Testis (tissue), 3 donors: ENCODE results near the gene FUT8. TPM values are rescaled to one million over a fixed set of nuclear protein-coding genes. Genes with fewer than 3 reads are reported as not detected.

Experiments
- DNase-seq: peaks from one replicate; pipeline ENCODE4 v3.0.0-alpha.2; 2019
- H3K27ac ChIP-seq, 2 donors: fragments of 200-600 bp; sonication (generic); one replicate each; pipeline ENCODE4 v1.5.1; 2019
- H3K27me3 ChIP-seq: fragments of 200-600 bp; sonication (generic); one replicate; pipeline ENCODE4 v1.5.1; 2019
- H3K36me3 ChIP-seq: fragments of 200-600 bp; sonication (generic); one replicate; pipeline ENCODE4 v1.5.1; 2017; ENCODE audit warnings: low read depth; ENCODE audit errors: missing control alignments
- H3K4me1 ChIP-seq: fragments of 200-600 bp; sonication (generic); one replicate; pipeline ENCODE4 v1.5.1; 2019
- H3K4me3 ChIP-seq, 2 donors: fragments of 200-600 bp; sonication (generic); one replicate each; pipeline ENCODE4 v1.5.1; 2017 to 2019
- H3K9me3 ChIP-seq: fragments of 200-600 bp; sonication (generic); one replicate; pipeline ENCODE4 v1.5.1; 2017
- CTCF ChIP-seq, 3 experiments: fragments of 450-650 bp in 2 of 3; fragments of 200-600 bp in 1 of 3; sonication (generic) in 1 of 3; IDR thresholded peaks; one replicate each; pipeline ENCODE4 v1.5.1; 2016 to 2019; ENCODE audit warnings: antibody characterized with exemption in 3 of 3, mild to moderate bottlenecking in 2 of 3, moderate library complexity in 1 of 3
- POLR2A ChIP-seq: fragments of 450-650 bp; IDR thresholded peaks from one replicate; pipeline ENCODE4 v1.6.1; 2017; ENCODE audit warnings: antibody characterized with exemption, mild to moderate bottlenecking, moderate library complexity
- WGBS, 2 donors: methylation state at CpG; one replicate each; pipeline ENCODE4 v1.1.5; 2018; 5-methylcytosine and 5-hydroxymethylcytosine counted together
- intact Hi-C: fragments of 100-400 bp; cut with DNase I; formaldehyde crosslinking; loops from one replicate; pipeline ENCODE4 v1.15.1; 2023; ENCODE audit warnings: low total_unique reads
- polyA plus RNA-seq: library from polyadenylated mRNA; stranded (reverse); fragments of 350-450 nt; fragmentation: Illumina TruSeq; extraction: RNeasy Lipid Tissue Mini Kit (QIAGEN cat#74804); gene quantifications from one replicate; pipeline ENCODE4 v1.2.3, GENCODE V29; 2014; ENCODE audit warnings: low read depth, low replicate concordance; ENCODE audit not compliant: insufficient read depth
- total RNA-seq, 2 donors: library from RNA; depleted of rRNA; stranded (reverse); fragments of >200 nt; gene quantifications; one replicate each; pipeline ENCODE4 v1.2.3, GENCODE V29; 2016

Gene FUT8
- total and polyA plus RNA-seq, 3 donors from 2014 or later = 47.1 to 68.3 (median 58.7) TPM

- 91 to 93% methylated on average over 2 of the region's 2 CpGs for WGBS, 2 donors
- intact Hi-C loops = no loop called here
Measured at GRCh38 chr14:65479386-65479785, 66.9 kb downstream of the FUT8 start.

GRCh38 chr14:65482757-65483438 lies 70.4 kb downstream of the FUT8 start:
- H3K36me3 ChIP-seq = no peaks in the 10 kb centered on the region
- WGBS, 2 donors = 33 to 36% methylated on average over 4 of the region's 4 CpGs
- no peak overlapping the region for H3K4me3 ChIP-seq
- H3K9me3 ChIP-seq = no peaks in the 10 kb centered on the region
- intact Hi-C loops = no loop called here
- DNase-seq = no peak
- H3K27ac ChIP-seq = no peak overlapping the region
- TF ChIP-seq CTCF (IDR thresholded peaks at IDR 0.05) = no peak
- no peak for TF ChIP-seq POLR2A
- no peaks in the 10 kb centered on the region for H3K4me1 ChIP-seq
- no peaks in the 10 kb centered on the region for H3K27me3 ChIP-seq

More at GRCh38 chr14:65479386-65479785, 66.9 kb downstream of the FUT8 start:
- H3K9me3 ChIP-seq = no peaks in the 10 kb centered on the region
- TF ChIP-seq CTCF (IDR thresholded peaks at IDR 0.05) (no peak), POLR2A (no peak)
- H3K27me3 ChIP-seq = no peaks in the 10 kb centered on the region
- no peaks in the 10 kb centered on the region for H3K36me3 ChIP-seq
- no peaks in the 10 kb centered on the region for H3K4me1 ChIP-seq
- no peak overlapping the region for H3K27ac ChIP-seq
- DNase-seq = no peak
- H3K4me3 ChIP-seq = no peak overlapping the region

- Histone ChIP-seq H3K27me3 (no peaks in the 10 kb centered on the region), H3K36me3 (no peaks in the 10 kb centered on the region), H3K4me1 (no peaks in the 10 kb centered on the region), H3K27ac (no peak overlapping the region), H3K4me3 (no peak overlapping the region), H3K9me3 (no peaks in the 10 kb centered on the region)
- DNase-seq = no peak
- 85 to 96% methylated on average over 4 of the region's 4 CpGs for WGBS, 2 donors
- no peak for TF ChIP-seq CTCF (IDR thresholded peaks at IDR 0.05)
- intact Hi-C loops = no loop called here
Measured at GRCh38 chr14:65483647-65484046, 71.1 kb downstream of the FUT8 start.

GRCh38 chr14:65485516-65485915 lies 73.0 kb downstream of the FUT8 start:
- no peaks in the 10 kb centered on the region for H3K4me1 ChIP-seq
- no peak for DNase-seq
- intact Hi-C loops = no loop called here
- TF ChIP-seq CTCF (IDR thresholded peaks at IDR 0.05) = no peak
- no peak for TF ChIP-seq POLR2A
- no peak overlapping the region for H3K27ac ChIP-seq
- no peaks in the 10 kb centered on the region for H3K36me3 ChIP-seq
- 89% methylated on average over 3 of the region's 3 CpGs for WGBS, 2 donors
- H3K9me3 ChIP-seq = no peaks in the 10 kb centered on the region
- H3K4me3 ChIP-seq = no peak overlapping the region
- no peaks in the 10 kb centered on the region for H3K27me3 ChIP-seq

- Histone ChIP-seq H3K27ac (no peak overlapping the region), H3K36me3 (no peaks in the 10 kb centered on the region), H3K9me3 (no peaks in the 10 kb centered on the region)
Measured at GRCh38 chr14:65486863-65487262, 74.3 kb downstream of the FUT8 start.

More at GRCh38 chr14:65486863-65487262, 74.3 kb downstream of the FUT8 start:
- no peak for TF ChIP-seq POLR2A
- TF ChIP-seq CTCF (IDR thresholded peaks at IDR 0.05) = no peak
- Histone ChIP-seq H3K4me1 (no peaks in the 10 kb centered on the region), H3K27me3 (no peaks in the 10 kb centered on the region), H3K4me3 (no peak overlapping the region)
- intact Hi-C loops = no loop called here
- no peak for DNase-seq
